ENCODE measurements around the gene TCOF1.

TCOF1 gene

DNA sequence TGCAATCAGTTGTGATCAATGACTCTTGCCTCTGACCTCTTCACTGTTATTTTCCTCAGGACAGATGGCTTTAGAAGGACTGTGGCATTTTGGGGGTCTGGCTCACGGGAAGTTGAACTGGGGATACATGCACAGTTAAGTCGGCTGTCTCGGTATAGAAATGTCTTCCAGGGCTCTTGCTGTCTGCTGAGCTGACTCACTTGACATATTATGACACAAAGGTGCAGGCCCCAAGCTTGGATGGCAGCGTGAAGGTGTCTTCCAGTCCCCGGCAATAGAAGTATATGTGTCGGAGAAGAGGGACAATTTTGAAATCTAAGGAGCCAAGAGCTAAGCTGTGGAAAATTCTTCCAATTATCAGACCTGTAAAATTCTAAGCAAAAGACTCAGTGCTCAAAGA is 45.0 kb upstream of the TCOF1 start:
- Histone ChIP-seq H3K4ac (ENCODE audit: low read depth, low read length) (no peak overlapping the region), H3K56ac (ENCODE audit: low read length) (no peak overlapping the region), H3K23ac (ENCODE audit: low read length) (no peak overlapping the region), H2AK5ac (ENCODE audit: low read length) (no peak overlapping the region), H3K36me3 (ENCODE audit: control insufficient read depth, insufficient read depth, low read length) (no peaks in the 10 kb centered on the region), H3K79me2 (ENCODE audit: control insufficient read depth, insufficient read depth, low read length) (no peaks in the 10 kb centered on the region), H2BK120ac (ENCODE audit: low read depth, low read length) (no peak overlapping the region), H3K79me1 (ENCODE audit: low read length) (no peaks in the 10 kb centered on the region), H4K8ac (ENCODE audit: low read depth, low read length) (no peak overlapping the region), H4K5ac (ENCODE audit: low read length) (no peak overlapping the region), H3K9ac (ENCODE audit: low read length) (no peak overlapping the region), H3K4me3 (ENCODE audit: low read length) (no peak overlapping the region), H3K27ac (ENCODE audit: low read depth, low read length) (no peak overlapping the region), H2BK15ac (replicated peaks; ENCODE audit: low read depth) (no peak overlapping the region), H3K18ac (ENCODE audit: low read length) (no peak overlapping the region), H3K4me2 (ENCODE audit: low read length) (no peak overlapping the region), H2BK5ac (ENCODE audit: low read length) (no peak overlapping the region), H3K27me3 (ENCODE audit: insufficient read depth, low read length, poor library complexity) (no peaks in the 10 kb centered on the region), H3K4me1 (ENCODE audit: control insufficient read depth, low read depth, low read length) (peaks cover 2% of the 10 kb centered on the region)
- no peak for DNase-seq
- no CpG with 5 or more reads among the region's 6 CpGs for WGBS (ENCODE audit: extremely low coverage, insufficient coverage, low lambda C conversion rate)

DNA sequence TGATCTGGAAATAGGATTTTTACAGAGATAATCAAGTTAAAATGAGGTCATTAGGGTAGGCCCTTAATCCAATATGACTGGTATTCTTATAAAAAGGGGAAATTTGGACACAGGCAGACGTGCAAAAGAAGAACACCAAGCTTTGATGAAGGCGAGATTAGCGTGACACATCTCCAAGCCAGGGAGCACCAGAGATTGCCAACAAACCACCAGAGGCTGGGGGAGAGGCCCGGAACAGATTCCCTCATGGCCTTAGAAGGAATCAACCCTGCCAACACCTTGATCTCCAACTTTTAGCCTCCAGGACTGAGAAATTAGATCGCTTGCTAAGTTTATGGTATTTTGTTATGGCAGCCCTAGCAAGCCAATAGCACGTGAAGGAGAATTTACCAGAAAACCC is 44.0 kb upstream of the TCOF1 start:
- Histone ChIP-seq H2BK5ac (ENCODE audit: low read length) (no peak overlapping the region), H3K4ac (ENCODE audit: low read depth, low read length) (no peak overlapping the region), H3K27ac (ENCODE audit: low read depth, low read length) (no peak overlapping the region), H4K5ac (ENCODE audit: low read length) (no peak overlapping the region), H3K18ac (ENCODE audit: low read length) (no peak overlapping the region), H4K8ac (ENCODE audit: low read depth, low read length) (no peak overlapping the region), H2AK5ac (ENCODE audit: low read length) (no peak overlapping the region), H3K4me3 (ENCODE audit: low read length) (no peak overlapping the region), H2BK15ac (replicated peaks; ENCODE audit: low read depth) (no peak overlapping the region), H3K23ac (ENCODE audit: low read length) (no peak overlapping the region), H2BK120ac (ENCODE audit: low read depth, low read length) (no peak overlapping the region), H3K56ac (ENCODE audit: low read length) (no peak overlapping the region), H3K79me2 (ENCODE audit: control insufficient read depth, insufficient read depth, low read length) (no peaks in the 10 kb centered on the region), H3K36me3 (ENCODE audit: control insufficient read depth, insufficient read depth, low read length) (no peaks in the 10 kb centered on the region), H3K27me3 (ENCODE audit: insufficient read depth, low read length, poor library complexity) (no peaks in the 10 kb centered on the region), H3K4me2 (ENCODE audit: low read length) (no peak overlapping the region), H3K9ac (ENCODE audit: low read length) (no peak overlapping the region), H3K79me1 (ENCODE audit: low read length) (no peaks in the 10 kb centered on the region), H3K4me1 (ENCODE audit: control insufficient read depth, low read depth, low read length) (peaks cover 3% of the 10 kb centered on the region)
- DNase-seq, result no peak
- WGBS (ENCODE audit: extremely low coverage, insufficient coverage, low lambda C conversion rate), result no CpG with 5 or more reads among the region's 6 CpGs

DNA sequence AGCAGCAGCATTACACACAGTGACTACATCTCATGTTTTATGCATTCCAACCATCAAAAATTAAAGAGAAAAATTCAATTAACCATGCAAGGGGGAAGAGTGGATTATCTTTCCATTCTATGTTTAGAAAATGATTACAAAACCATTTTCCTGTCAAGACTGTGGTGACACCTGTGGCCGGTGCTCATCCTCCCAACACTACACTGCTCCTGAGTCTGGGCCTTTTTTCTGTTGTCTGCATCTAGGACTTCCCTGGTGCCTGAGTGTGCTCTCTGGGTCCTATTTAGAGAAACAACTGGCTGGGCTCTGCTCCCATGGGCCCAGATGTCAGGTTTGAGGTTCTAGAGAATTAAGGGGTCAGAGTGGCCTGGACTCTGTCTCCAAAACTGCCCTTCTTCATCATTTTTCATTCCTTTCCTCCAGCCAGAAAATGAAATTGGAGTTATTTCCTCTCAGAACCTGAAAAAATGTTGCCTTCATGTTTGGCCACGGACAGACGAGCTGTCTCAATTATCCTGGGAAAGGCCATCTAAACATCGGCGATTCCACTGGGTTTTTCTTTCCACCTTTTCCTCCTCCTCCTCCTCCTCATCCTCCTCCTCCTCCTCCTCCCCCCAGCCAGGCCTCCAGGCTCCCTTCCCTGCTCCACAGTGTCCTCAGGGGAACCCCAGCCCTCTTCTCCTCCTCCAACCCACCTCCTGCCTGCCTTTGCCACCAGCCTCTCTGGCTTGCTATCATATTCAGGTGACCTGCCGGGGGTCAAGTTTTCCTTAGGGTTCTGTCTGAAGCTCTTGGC is 43.4 kb upstream of the TCOF1 start:
- Histone ChIP-seq H3K27ac (ENCODE audit: low read depth, low read length) (no peak overlapping the region), H2BK5ac (ENCODE audit: low read length) (no peak overlapping the region), H3K79me1 (ENCODE audit: low read length) (no peaks in the 10 kb centered on the region), H3K9ac (ENCODE audit: low read length) (no peak overlapping the region), H3K27me3 (ENCODE audit: insufficient read depth, low read length, poor library complexity) (no peaks in the 10 kb centered on the region), H3K18ac (ENCODE audit: low read length) (no peak overlapping the region), H4K5ac (ENCODE audit: low read length) (no peak overlapping the region), H3K36me3 (ENCODE audit: control insufficient read depth, insufficient read depth, low read length) (no peaks in the 10 kb centered on the region), H2BK120ac (ENCODE audit: low read depth, low read length) (no peak overlapping the region), H3K79me2 (ENCODE audit: control insufficient read depth, insufficient read depth, low read length) (no peaks in the 10 kb centered on the region), H3K4me3 (ENCODE audit: low read length) (no peak overlapping the region), H3K4me1 (ENCODE audit: control insufficient read depth, low read depth, low read length) (peaks cover 5% of the 10 kb centered on the region), H3K23ac (ENCODE audit: low read length) (no peak overlapping the region), H3K4me2 (ENCODE audit: low read length) (no peak overlapping the region), H3K56ac (ENCODE audit: low read length) (no peak overlapping the region), H2AK5ac (ENCODE audit: low read length) (no peak overlapping the region), H4K8ac (ENCODE audit: low read depth, low read length) (no peak overlapping the region), H2BK15ac (replicated peaks; ENCODE audit: low read depth) (no peak overlapping the region), H3K4ac (ENCODE audit: low read depth, low read length) (no peak overlapping the region)
- no CpG with 5 or more reads among the region's 6 CpGs for WGBS (ENCODE audit: extremely low coverage, insufficient coverage, low lambda C conversion rate)
- no peak for DNase-seq

DNA sequence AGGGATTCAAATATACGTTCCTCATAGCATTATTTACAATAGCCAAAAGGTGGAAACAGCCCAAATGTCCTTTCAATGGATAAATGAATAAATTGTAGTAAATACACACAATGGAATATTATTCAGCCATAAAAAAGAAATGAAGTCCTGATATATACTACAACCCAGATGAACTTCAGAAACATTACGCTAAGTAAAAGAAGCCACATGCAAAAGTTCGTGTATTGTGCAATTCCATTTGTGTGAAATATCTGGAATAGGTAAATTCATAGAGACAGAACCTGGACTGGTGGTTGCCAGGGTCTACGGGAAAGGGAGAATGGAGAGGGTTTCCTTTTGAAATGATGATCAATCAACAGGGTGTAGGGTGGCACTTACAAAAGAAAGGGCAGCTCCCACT is 42.3 kb upstream of the TCOF1 start:
- Histone ChIP-seq H3K4me1 (ENCODE audit: control insufficient read depth, low read depth, low read length) (peaks cover 5% of the 10 kb centered on the region), H2AK5ac (ENCODE audit: low read length) (no peak overlapping the region), H3K79me2 (ENCODE audit: control insufficient read depth, insufficient read depth, low read length) (no peaks in the 10 kb centered on the region), H3K79me1 (ENCODE audit: low read length) (no peaks in the 10 kb centered on the region), H4K8ac (ENCODE audit: low read depth, low read length) (no peak overlapping the region), H2BK15ac (replicated peaks; ENCODE audit: low read depth) (no peak overlapping the region), H3K56ac (ENCODE audit: low read length) (no peak overlapping the region), H3K27ac (ENCODE audit: low read depth, low read length) (no peak overlapping the region), H3K36me3 (ENCODE audit: control insufficient read depth, insufficient read depth, low read length) (no peaks in the 10 kb centered on the region), H3K4me3 (ENCODE audit: low read length) (no peak overlapping the region), H3K23ac (ENCODE audit: low read length) (no peak overlapping the region), H3K4ac (ENCODE audit: low read depth, low read length) (no peak overlapping the region), H3K18ac (ENCODE audit: low read length) (no peak overlapping the region), H3K4me2 (ENCODE audit: low read length) (no peak overlapping the region), H2BK5ac (ENCODE audit: low read length) (no peak overlapping the region), H4K5ac (ENCODE audit: low read length) (no peak overlapping the region), H3K9ac (ENCODE audit: low read length) (no peak overlapping the region), H3K27me3 (ENCODE audit: insufficient read depth, low read length, poor library complexity) (no peaks in the 10 kb centered on the region), H2BK120ac (ENCODE audit: low read depth, low read length) (no peak overlapping the region)
- DNase-seq, result no peak
- no CpG with 5 or more reads among the region's 4 CpGs for WGBS (ENCODE audit: extremely low coverage, insufficient coverage, low lambda C conversion rate)

DNA sequence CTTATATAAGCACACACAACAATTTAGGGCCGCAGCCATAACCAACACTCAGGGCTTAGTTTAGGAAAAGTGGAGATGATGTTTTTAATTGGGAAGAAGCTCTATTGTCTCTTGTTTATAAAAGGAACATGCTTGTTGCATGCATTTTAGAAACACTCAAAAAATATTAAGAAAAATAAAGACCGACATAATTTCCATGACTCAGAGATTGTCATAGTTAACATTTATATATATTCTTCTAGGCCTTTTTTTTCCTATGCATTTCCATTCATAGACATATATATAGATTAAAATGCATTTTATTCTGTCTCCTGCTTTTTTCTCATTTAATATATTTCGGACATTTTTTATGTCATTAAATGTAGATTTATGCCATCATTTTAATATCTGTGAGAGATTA is 41.2 kb upstream of the TCOF1 start:
- Histone ChIP-seq H4K5ac (ENCODE audit: low read length) (no peak overlapping the region), H3K4me1 (ENCODE audit: control insufficient read depth, low read depth, low read length) (peaks cover 5% of the 10 kb centered on the region), H4K8ac (ENCODE audit: low read depth, low read length) (no peak overlapping the region), H3K23ac (ENCODE audit: low read length) (no peak overlapping the region), H3K79me1 (ENCODE audit: low read length) (no peaks in the 10 kb centered on the region), H3K79me2 (ENCODE audit: control insufficient read depth, insufficient read depth, low read length) (no peaks in the 10 kb centered on the region), H3K4ac (ENCODE audit: low read depth, low read length) (no peak overlapping the region), H3K9ac (ENCODE audit: low read length) (no peak overlapping the region), H3K27ac (ENCODE audit: low read depth, low read length) (no peak overlapping the region), H2BK5ac (ENCODE audit: low read length) (no peak overlapping the region), H3K27me3 (ENCODE audit: insufficient read depth, low read length, poor library complexity) (no peaks in the 10 kb centered on the region), H2BK15ac (replicated peaks; ENCODE audit: low read depth) (no peak overlapping the region), H2AK5ac (ENCODE audit: low read length) (no peak overlapping the region), H3K18ac (ENCODE audit: low read length) (no peak overlapping the region), H3K36me3 (ENCODE audit: control insufficient read depth, insufficient read depth, low read length) (no peaks in the 10 kb centered on the region), H3K4me2 (ENCODE audit: low read length) (no peak overlapping the region), H3K4me3 (ENCODE audit: low read length) (no peak overlapping the region), H2BK120ac (ENCODE audit: low read depth, low read length) (no peak overlapping the region), H3K56ac (ENCODE audit: low read length) (no peak overlapping the region)
- WGBS (ENCODE audit: extremely low coverage, insufficient coverage, low lambda C conversion rate), result no CpG with 5 or more reads among the region's 3 CpGs
- DNase-seq, result no peak

Measured in mesendoderm (in vitro differentiated cells).